ENCODE data around the gene PTPRD. TPM values are rescaled to one million over a fixed set of nuclear protein-coding genes. Genes with fewer than 3 reads are reported as not detected.

PTPRD gene
- total RNA-seq, 2 experiments from 2014 or later = not detected

DNA sequence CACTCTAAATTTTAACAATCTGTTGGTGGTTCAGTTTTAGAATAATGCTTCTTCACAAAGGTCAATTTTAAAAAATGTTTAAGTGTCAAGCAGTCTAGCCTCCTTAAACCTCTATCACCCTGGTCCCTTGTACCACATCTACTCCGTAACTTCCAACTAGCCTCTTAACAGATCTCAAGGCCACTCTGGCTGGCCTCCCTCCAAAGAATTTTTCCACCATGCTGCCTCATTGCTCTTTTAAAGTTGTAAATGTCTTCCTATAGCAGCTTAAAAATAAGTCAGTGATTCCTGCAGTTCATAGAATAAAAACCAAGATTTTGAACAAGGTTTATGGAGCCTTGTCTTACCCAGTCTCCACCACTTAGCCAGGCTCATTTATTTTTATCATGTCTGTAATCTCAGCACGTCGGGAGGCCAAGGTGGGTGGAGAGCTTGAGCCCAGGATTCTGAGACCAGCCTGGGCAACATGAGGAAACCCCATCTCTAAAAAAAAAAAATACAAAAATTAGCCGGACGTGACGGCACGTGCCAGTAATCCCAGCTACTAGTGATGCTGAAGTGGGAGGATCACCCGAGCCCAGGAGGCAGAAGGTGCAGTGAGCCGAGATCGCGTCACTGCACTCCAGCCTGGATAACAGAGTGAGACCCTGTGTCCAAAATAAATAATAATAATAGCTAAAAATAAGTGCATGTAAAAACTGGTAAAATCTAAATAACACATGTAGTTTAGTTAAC, 1888.4 kb downstream of the PTPRD start:
- H3K36me3 Mint-ChIP-seq (ENCODE audit: low read depth) = no peaks in the 10 kb centered on the region
- H3K4me3 Mint-ChIP-seq = no peak overlapping the region
- no peaks in the 10 kb centered on the region for H3K4me1 Mint-ChIP-seq (ENCODE audit: low read depth)
- H3K27me3 Mint-ChIP-seq (ENCODE audit: low read depth) = peaks cover 4% of the 10 kb centered on the region
- no peak for DNase-seq
- no peaks in the 10 kb centered on the region for H3K9me3 Mint-ChIP-seq
- no peak overlapping the region for H3K27ac Mint-ChIP-seq
- CTCF ChIA-PET = interaction anchor here (0.6 kb wide), 1 partner anchor 839 kb away, joined by 3 read pairs; no protein-coding TSS in a partner anchor
- intact Hi-C loops (cut with micrococcal nuclease) = no loop called here

DNA sequence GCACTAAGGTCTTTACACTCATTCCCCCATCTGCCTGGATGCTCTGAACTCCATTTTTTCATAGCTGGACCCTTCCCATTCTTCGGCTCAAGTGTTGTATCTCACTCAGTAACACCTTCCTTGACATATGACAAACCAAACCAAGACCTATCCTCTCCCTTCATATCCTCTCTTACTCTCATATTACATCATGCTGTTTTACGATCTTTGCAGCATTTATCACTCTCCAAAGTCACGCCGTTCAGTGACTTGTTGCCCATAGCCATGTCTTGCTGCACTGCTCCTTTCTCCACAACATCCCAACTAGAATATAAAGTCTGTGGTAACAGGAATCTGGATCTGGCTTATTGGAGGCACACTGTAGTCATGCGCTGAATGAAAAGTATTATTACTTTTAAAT, 1889.6 kb downstream of the PTPRD start:
- H3K9me3 Mint-ChIP-seq = no peaks in the 10 kb centered on the region
- intact Hi-C loops (cut with micrococcal nuclease) = no loop called here
- peaks cover 2% of the 10 kb centered on the region for H3K27me3 Mint-ChIP-seq (ENCODE audit: low read depth)
- CTCF ChIA-PET = no interaction called here
- no peaks in the 10 kb centered on the region for H3K4me1 Mint-ChIP-seq (ENCODE audit: low read depth)
- DNase-seq = no peak
- no peaks in the 10 kb centered on the region for H3K36me3 Mint-ChIP-seq (ENCODE audit: low read depth)
- no peak overlapping the region for H3K4me3 Mint-ChIP-seq
- H3K27ac Mint-ChIP-seq = no peak overlapping the region

DNA sequence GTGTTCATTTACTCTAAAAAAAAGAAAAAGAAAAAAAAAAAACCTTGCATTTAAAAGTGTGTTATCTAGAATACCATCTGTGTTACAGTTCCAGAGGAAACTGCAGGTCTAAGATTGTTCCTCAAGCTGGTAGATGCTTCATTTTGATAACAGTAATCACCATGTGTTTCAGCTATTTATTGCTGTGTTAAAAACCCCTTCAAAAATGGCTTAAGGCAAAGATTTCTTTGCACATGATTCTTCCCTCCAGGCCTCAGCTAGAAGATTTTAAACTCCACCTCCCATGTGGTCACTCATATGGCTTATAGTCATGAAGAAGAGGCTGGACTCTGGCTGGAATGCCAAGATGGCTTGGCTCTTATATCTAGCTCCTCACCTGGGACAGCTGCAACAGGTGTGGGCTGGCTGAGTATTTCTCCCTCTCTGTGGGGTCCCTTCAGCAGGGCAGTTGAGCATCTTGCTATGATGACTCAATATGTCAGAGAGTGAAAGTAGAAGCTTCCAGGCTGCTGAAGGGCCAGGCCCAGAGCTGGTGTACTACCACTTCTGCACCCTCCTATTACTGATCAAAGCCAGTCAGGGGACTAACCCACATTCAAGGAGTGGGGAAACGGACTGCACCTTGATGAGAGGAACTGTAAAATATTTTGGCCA, 1892.8 kb downstream of the PTPRD start:
- H3K9me3 Mint-ChIP-seq = no peaks in the 10 kb centered on the region
- CTCF ChIA-PET = interaction anchor here (0.6 to 1.2 kb wide), 2 partner anchors 10 to 704 kb away, joined by 3 to 4 read pairs; no protein-coding TSS in a partner anchor
- no peaks in the 10 kb centered on the region for H3K4me1 Mint-ChIP-seq (ENCODE audit: low read depth)
- no peaks in the 10 kb centered on the region for H3K36me3 Mint-ChIP-seq (ENCODE audit: low read depth)
- no peak overlapping the region for H3K4me3 Mint-ChIP-seq
- no peak overlapping the region for H3K27ac Mint-ChIP-seq
- intact Hi-C loops (cut with micrococcal nuclease) = no loop called here
- DNase-seq = no peak
- no peaks in the 10 kb centered on the region for H3K27me3 Mint-ChIP-seq (ENCODE audit: low read depth)

DNA sequence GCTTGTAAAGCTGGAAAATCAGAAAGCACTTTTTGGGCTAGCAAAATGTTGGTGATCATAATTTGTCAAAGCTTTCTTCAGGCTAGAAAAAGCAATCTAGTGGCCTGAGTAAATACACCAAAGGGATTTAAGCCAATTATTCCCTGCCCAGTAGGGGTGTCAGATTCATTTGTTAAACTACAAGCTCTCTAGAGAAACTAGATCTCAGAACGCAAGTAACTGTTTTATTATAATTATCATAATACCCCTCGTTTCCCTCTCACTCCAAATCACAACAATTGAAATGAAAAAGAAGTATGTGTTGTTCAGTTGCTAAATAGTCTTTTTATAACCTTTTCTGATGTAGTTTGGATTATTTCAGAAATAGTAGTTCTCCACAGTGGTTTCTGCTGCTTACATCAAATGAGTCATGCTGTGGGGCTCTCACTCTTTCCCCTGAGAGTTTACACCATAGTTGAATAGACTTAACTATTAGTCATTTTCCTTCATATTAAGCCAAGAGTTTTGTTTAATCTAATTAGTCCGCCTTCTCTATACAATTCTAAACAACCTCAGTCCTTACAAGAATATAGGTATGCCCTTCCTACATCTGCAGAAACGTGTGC, 1894.6 kb downstream of the PTPRD start:
- no peaks in the 10 kb centered on the region for H3K4me1 Mint-ChIP-seq (ENCODE audit: low read depth)
- intact Hi-C loops (cut with micrococcal nuclease) = no loop called here
- H3K36me3 Mint-ChIP-seq (ENCODE audit: low read depth) = no peaks in the 10 kb centered on the region
- H3K9me3 Mint-ChIP-seq = no peaks in the 10 kb centered on the region
- H3K27me3 Mint-ChIP-seq (ENCODE audit: low read depth) = no peaks in the 10 kb centered on the region
- H3K27ac Mint-ChIP-seq = no peak overlapping the region
- DNase-seq = no peak
- no peak overlapping the region for H3K4me3 Mint-ChIP-seq
- CTCF ChIA-PET = no interaction called here

DNA sequence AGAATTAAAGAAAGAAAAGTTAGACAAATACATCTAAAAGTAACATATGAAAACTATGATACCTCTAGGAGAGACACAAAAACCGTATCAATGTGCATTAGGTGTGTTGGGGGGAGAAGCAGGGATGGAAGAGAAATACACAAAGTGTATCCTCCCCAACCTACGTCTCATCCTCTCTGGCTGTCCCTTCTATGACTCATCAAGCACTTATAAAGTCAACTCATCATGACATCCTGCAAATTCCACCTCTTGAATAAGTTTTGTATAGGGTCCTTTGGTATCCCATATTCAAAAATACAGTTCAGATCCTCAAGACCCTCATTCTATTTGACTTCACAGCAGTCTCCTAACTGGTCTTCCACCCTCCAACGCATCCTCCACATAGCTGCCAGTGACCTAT, 1895.7 kb downstream of the PTPRD start:
- Mint-ChIP-seq H3K9me3 (no peaks in the 10 kb centered on the region), H3K4me1 (ENCODE audit: low read depth) (no peaks in the 10 kb centered on the region), H3K27ac (no peak overlapping the region), H3K4me3 (no peak overlapping the region), H3K36me3 (ENCODE audit: low read depth) (no peaks in the 10 kb centered on the region), H3K27me3 (ENCODE audit: low read depth) (no peaks in the 10 kb centered on the region)
- CTCF ChIA-PET = no interaction called here
- DNase-seq = no peak
- intact Hi-C loops (cut with micrococcal nuclease) = no loop called here

DNA sequence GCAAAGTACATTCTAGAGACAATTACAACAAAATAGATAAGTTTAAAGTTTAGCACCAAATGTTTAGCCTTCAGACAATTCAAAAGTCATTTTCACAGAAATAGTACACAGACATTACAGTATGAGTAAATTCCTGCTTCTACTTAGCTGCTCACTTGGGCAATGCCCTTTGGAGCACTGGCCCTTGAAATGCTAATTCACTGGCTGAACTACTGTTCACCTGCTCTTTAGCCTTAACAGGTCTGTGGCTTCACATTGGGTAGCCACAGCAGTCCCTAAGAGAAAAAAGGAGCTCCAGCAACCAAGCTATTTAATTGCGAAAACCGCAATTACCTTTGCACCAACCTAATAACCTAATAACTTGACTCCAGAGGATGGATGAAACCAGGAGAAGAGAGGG, 1897.0 kb downstream of the PTPRD start:
- CTCF ChIA-PET = no interaction called here
- Mint-ChIP-seq H3K9me3 (no peaks in the 10 kb centered on the region), H3K27me3 (ENCODE audit: low read depth) (no peaks in the 10 kb centered on the region), H3K4me1 (ENCODE audit: low read depth) (no peaks in the 10 kb centered on the region), H3K4me3 (no peak overlapping the region), H3K27ac (no peak overlapping the region), H3K36me3 (ENCODE audit: low read depth) (no peaks in the 10 kb centered on the region)
- intact Hi-C loops (cut with micrococcal nuclease) = no loop called here
- DNase-seq = no peak

DNA sequence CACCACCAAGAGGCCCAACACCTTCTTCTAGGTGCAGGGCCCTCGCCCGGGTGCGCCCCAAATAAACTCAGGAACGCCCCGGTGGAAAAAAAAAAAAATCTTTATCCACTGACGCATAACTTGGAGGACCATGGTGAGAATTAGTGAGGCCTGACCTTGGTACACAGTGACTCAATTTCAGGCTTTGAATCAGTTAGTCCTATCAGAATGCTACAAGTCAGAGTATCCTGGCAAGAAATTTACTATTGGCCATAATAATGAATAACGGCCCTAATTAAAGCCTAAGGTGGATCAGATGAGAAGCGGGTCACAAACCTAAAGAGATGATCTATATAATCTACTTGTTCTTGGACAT, 1899.0 kb downstream of the PTPRD start:
- Mint-ChIP-seq H3K36me3 (ENCODE audit: low read depth) (no peaks in the 10 kb centered on the region), H3K4me3 (no peak overlapping the region), H3K9me3 (no peaks in the 10 kb centered on the region), H3K27me3 (ENCODE audit: low read depth) (no peaks in the 10 kb centered on the region), H3K4me1 (ENCODE audit: low read depth) (no peaks in the 10 kb centered on the region), H3K27ac (no peak overlapping the region)
- intact Hi-C loops (cut with micrococcal nuclease) = no loop called here
- CTCF ChIA-PET = no interaction called here
- no peak for DNase-seq

DNA sequence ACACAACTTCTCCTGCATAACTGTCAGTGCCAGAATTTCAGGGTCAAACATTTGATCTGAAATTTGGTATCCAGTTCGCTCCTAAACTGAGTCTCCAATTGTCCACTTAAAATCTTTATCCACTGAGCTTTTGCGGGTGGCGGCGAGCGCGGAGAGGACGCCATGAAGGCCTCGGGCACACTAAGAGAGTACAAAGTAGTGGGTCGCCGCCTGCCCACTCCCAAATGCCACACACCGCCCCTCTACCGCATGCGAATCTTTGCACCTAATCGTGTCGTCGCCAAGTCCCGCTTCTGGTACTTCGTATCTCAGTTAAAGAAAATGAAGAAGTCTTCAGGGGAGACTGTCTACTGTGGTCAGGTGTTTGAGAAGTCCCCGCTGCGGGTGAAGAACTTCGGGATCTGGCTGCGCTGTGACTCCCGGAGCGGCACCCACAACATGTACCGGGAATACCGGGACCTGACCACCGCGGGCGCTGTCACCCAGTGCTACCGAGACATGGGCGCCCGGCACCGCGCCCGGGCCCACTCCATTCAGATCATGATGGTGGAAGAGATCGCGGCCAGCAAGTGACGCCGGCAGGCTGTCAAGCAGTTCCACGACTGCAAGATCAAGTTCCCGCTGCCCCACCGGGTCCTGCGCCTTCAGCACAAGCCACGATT, 1899.5 kb downstream of the PTPRD start:
- Mint-ChIP-seq H3K9me3 (no peaks in the 10 kb centered on the region), H3K4me3 (no peak overlapping the region), H3K36me3 (ENCODE audit: low read depth) (no peaks in the 10 kb centered on the region), H3K4me1 (ENCODE audit: low read depth) (no peaks in the 10 kb centered on the region), H3K27me3 (ENCODE audit: low read depth) (no peaks in the 10 kb centered on the region), H3K27ac (no peak overlapping the region)
- CTCF ChIA-PET = no interaction called here
- DNase-seq = no peak
- intact Hi-C loops (cut with micrococcal nuclease) = no loop called here

DNA sequence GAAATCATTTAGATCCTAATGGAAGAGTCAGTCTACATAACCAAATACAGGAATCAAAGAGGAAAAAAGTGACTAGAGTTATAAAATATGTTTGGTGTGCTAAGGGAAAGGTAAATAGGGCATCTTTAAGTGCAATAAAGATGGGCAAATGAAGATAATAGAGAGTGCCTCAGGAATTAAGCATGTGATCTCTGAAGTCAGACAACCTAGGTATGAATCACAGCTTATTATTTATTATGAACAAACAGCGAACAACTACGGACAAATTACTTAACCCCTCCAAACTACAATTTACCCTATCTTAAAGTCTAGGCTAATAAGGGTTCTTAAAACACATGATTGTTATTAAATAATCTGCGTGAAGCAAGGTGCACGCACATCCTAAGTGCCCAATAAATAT, 1903.1 kb downstream of the PTPRD start:
- H3K27ac Mint-ChIP-seq = no peak overlapping the region
- no peaks in the 10 kb centered on the region for H3K36me3 Mint-ChIP-seq (ENCODE audit: low read depth)
- CTCF ChIA-PET = interaction anchor here (1.1 kb wide), 1 partner anchor 10 kb away, joined by 4 read pairs; no protein-coding TSS in a partner anchor
- no peak overlapping the region for H3K4me3 Mint-ChIP-seq
- intact Hi-C loops (cut with micrococcal nuclease) = no loop called here
- H3K27me3 Mint-ChIP-seq (ENCODE audit: low read depth) = no peaks in the 10 kb centered on the region
- no peak for DNase-seq
- H3K9me3 Mint-ChIP-seq = no peaks in the 10 kb centered on the region
- H3K4me1 Mint-ChIP-seq (ENCODE audit: low read depth) = no peaks in the 10 kb centered on the region

DNA sequence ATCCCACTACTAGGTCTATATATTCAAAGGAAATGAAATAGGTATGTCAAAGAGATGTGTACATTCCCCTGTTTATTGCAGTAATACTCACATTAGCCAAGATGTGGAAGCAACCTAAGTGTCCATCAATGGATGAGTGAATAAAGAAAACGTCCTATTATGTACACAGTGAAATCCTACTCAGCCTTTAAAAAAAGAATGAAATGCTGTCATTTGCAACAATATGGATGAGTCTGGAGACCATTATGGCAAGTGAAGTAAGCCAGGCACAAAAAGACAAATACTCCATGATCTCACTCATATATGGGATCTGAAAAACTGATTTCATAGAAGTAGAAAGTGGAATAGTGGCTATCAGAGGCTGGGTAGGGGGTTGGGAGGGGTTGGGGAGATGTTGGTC, 1904.1 kb downstream of the PTPRD start:
- Mint-ChIP-seq H3K4me1 (ENCODE audit: low read depth) (no peaks in the 10 kb centered on the region), H3K4me3 (no peak overlapping the region), H3K36me3 (ENCODE audit: low read depth) (no peaks in the 10 kb centered on the region), H3K27me3 (ENCODE audit: low read depth) (peaks cover 4% of the 10 kb centered on the region), H3K27ac (no peak overlapping the region), H3K9me3 (no peaks in the 10 kb centered on the region)
- DNase-seq = no peak
- intact Hi-C loops (cut with micrococcal nuclease) = no loop called here
- CTCF ChIA-PET = no interaction called here

DNA sequence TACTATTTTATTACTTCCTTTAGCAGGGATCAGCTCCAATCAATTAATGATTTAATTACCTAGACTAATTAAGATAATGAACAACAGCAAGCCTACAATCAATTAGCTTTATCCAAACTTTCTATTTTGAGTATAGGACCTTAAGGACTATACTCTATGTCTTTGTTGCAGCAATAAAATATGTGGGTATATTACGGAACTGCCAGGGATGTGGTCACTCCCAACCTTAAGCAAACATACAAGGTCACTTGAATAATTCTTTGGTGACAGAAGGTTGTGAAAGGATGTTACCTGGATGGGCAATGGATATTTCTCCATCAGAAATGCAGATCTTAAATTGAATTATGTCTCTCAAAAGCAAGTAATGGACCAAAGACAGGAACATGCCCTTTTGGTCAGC, 1905.8 kb downstream of the PTPRD start:
- H3K9me3 Mint-ChIP-seq = no peaks in the 10 kb centered on the region
- no peak overlapping the region for H3K4me3 Mint-ChIP-seq
- no peak for DNase-seq
- H3K27ac Mint-ChIP-seq = no peak overlapping the region
- no peaks in the 10 kb centered on the region for H3K4me1 Mint-ChIP-seq (ENCODE audit: low read depth)
- intact Hi-C loops (cut with micrococcal nuclease) = no loop called here
- H3K27me3 Mint-ChIP-seq (ENCODE audit: low read depth) = peaks cover 4% of the 10 kb centered on the region
- H3K36me3 Mint-ChIP-seq (ENCODE audit: low read depth) = no peaks in the 10 kb centered on the region
- CTCF ChIA-PET = no interaction called here

DNA sequence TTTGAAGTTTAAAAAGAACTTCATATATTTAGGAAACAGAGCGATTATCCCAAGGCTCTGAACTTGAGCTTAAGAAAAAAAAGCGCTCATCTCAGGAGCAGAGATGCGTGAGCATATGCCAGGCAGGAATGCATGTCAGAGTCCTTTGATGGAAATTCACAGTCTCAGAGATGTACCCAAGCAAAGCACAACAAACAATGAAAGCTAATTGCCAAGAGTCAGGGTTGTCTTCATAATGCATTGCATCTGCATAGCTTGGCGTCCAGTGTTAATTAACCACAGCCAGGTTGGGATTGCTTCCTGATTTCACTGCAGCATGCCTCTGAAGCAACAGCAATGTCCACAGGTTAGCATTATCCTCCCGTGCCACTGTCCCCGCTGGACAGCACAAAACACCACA, 1906.3 kb downstream of the PTPRD start:
- no peak for DNase-seq
- CTCF ChIA-PET = no interaction called here
- peaks cover 4% of the 10 kb centered on the region for H3K27me3 Mint-ChIP-seq (ENCODE audit: low read depth)
- no peaks in the 10 kb centered on the region for H3K4me1 Mint-ChIP-seq (ENCODE audit: low read depth)
- H3K36me3 Mint-ChIP-seq (ENCODE audit: low read depth) = no peaks in the 10 kb centered on the region
- no peaks in the 10 kb centered on the region for H3K9me3 Mint-ChIP-seq
- no peak overlapping the region for H3K27ac Mint-ChIP-seq
- H3K4me3 Mint-ChIP-seq = no peak overlapping the region
- intact Hi-C loops (cut with micrococcal nuclease) = no loop called here

DNA sequence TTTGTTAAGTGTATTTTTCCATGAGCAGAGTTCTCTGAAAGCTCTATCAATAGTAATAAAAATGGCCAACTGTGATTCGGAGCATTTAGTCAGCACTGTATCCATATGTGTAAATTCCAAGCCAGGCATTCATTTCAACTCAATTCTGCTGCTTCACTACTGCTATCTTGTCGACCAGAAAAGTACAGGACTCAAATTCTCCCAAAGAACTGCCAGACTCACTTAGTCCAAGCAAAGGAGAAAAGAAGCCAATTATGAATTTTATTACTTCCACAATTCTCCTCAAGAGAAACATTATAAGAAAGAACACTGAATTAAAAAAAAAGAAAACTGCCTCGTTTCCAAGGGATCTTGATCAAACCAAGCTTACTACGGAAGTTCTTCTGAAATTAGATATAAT, 1906.9 kb downstream of the PTPRD start:
- H3K27me3 Mint-ChIP-seq (ENCODE audit: low read depth) = peaks cover 4% of the 10 kb centered on the region
- CTCF ChIA-PET = no interaction called here
- DNase-seq = no peak
- H3K4me3 Mint-ChIP-seq = no peak overlapping the region
- H3K27ac Mint-ChIP-seq = no peak overlapping the region
- H3K4me1 Mint-ChIP-seq (ENCODE audit: low read depth) = no peaks in the 10 kb centered on the region
- no peaks in the 10 kb centered on the region for H3K36me3 Mint-ChIP-seq (ENCODE audit: low read depth)
- no peaks in the 10 kb centered on the region for H3K9me3 Mint-ChIP-seq
- intact Hi-C loops (cut with micrococcal nuclease) = no loop called here

Data from activated naive CD4-positive, alpha-beta T cell treated with anti-CD3 and anti-CD28 coated beads for 36 hours (primary cell).